ENCODE results near the gene SLC25A1. TPM values are rescaled to one million over a fixed set of nuclear protein-coding genes. Genes with fewer than 3 reads are reported as not detected.

Gene SLC25A1
- total and polyA plus RNA-seq, 10 of the 15 experiments (the other 5 are each of a cell fraction or from before 2014, with no cell fraction given) = 2.3 to 79.0 (median 30.3) TPM

- Histone ChIP-seq H2AFZ (ENCODE audit: control insufficient read depth, low read depth, low read length) (no peak overlapping the region), H3K9me3 (replicated peaks; ENCODE audit: control insufficient read depth, insufficient read depth, low read length) (no peaks in the 10 kb centered on the region), H3K79me2 (ENCODE audit: control insufficient read depth, insufficient read depth, low read length) (no peaks in the 10 kb centered on the region), H3K27me3 (replicated peaks in 1 of 2; ENCODE audit: control insufficient read depth in 2 of 2, insufficient read depth in 2 of 2, low read length in 1 of 2) (no peaks in the 10 kb centered on the region; a peak in 1 of 4 replicates), H3K4me3 (no peak overlapping the region), H3K27ac (ENCODE audit: control insufficient read depth, insufficient read depth) (no peak overlapping the region), H3K4me2 (ENCODE audit: control insufficient read depth, insufficient read depth) (no peak overlapping the region), H3K4me1 (ENCODE audit: control insufficient read depth, insufficient read depth, low read length) (no peaks in the 10 kb centered on the region), H4K20me1 (ENCODE audit: control insufficient read depth, insufficient read depth) (no peaks in the 10 kb centered on the region), H3K36me3 (ENCODE audit: control insufficient read depth in 2 of 2, insufficient read depth in 2 of 2, low read length in 1 of 2) (no peaks in the 10 kb centered on the region), H3K9ac (ENCODE audit: control insufficient read depth, insufficient read depth, low read length) (no peak overlapping the region)
- intact Hi-C loops (cut with micrococcal nuclease; ENCODE audit: unreplicated experiment) (no loop called here), in situ Hi-C loops (cut with MboI) (no loop called here)
- no peak for TF ChIP-seq HSF1 (IDR thresholded peaks at IDR 0.05; ENCODE audit: low read depth, low read length)
- TF ChIP-seq ATF2 (IDR thresholded peaks at IDR 0.05; ENCODE audit: low read length) = no peak
- TF ChIP-seq CREM (IDR thresholded peaks at IDR 0.05; ENCODE audit: low read depth) = no peak
- no peak for TF ChIP-seq NR2F1 (conservative IDR thresholded peaks at IDR 0.05)
- CTCF ChIA-PET = no interaction called here
- RAD21 ChIA-PET (ENCODE audit: unreplicated experiment) = no interaction called here
- DNase-seq (ENCODE audit: low read depth, low spot score) = no peak
- no TSS peak for BruUV-seq (replicated peaks)
- FAIRE-seq = no peak
- SMC1A ChIA-PET (ENCODE audit: uncharacterized antibody, unreplicated experiment) = no interaction called here
- POLR2A ChIA-PET = no interaction called here
- 13% methylated on average over 5 of the region's 5 CpGs for WGBS (ENCODE audit: insufficient coverage, insufficient replicate concordance, low lambda C conversion rate, missing lambda C conversion rate)
- ATAC-seq = no peak
Observed at GRCh38 chr22:19224557-19224956, 46.0 kb upstream of the SLC25A1 start.

GRCh38 chr22:19223617-19224016 lies 45.1 kb upstream of the SLC25A1 start:
- intact Hi-C loops (cut with micrococcal nuclease; ENCODE audit: unreplicated experiment) = no loop called here
- H2AFZ ChIP-seq (ENCODE audit: control insufficient read depth, low read depth, low read length) = no peak overlapping the region
- no peaks in the 10 kb centered on the region; a peak in 1 of 4 replicates for H3K27me3 ChIP-seq (replicated peaks in 1 of 2; ENCODE audit: control insufficient read depth in 2 of 2, insufficient read depth in 2 of 2, low read length in 1 of 2)
- H4K20me1 ChIP-seq (ENCODE audit: control insufficient read depth, insufficient read depth) = no peaks in the 10 kb centered on the region
- POLR2A ChIA-PET = no interaction called here
- CTCF ChIA-PET = no interaction called here
- no peak for TF ChIP-seq TCF7 (IDR thresholded peaks at IDR 0.05; ENCODE audit: borderline replicate concordance)
- no peak for TF ChIP-seq MTA3 (IDR thresholded peaks at IDR 0.05; ENCODE audit: borderline replicate concordance, low read length)
- TF ChIP-seq, protein P1, sequence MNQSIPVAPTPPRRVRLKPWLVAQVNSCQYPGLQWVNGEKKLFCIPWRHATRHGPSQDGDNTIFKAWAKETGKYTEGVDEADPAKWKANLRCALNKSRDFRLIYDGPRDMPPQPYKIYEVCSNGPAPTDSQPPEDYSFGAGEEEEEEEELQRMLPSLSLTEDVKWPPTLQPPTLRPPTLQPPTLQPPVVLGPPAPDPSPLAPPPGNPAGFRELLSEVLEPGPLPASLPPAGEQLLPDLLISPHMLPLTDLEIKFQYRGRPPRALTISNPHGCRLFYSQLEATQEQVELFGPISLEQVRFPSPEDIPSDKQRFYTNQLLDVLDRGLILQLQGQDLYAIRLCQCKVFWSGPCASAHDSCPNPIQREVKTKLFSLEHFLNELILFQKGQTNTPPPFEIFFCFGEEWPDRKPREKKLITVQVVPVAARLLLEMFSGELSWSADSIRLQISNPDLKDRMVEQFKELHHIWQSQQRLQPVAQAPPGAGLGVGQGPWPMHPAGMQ (IDR thresholded peaks at IDR 0.05; ENCODE audit: borderline replicate concordance) = no peak
- TF ChIP-seq CREB1 (IDR thresholded peaks at IDR 0.05; ENCODE audit: low read depth) = no peak
- H3K79me2 ChIP-seq (ENCODE audit: control insufficient read depth, insufficient read depth, low read length) = no peaks in the 10 kb centered on the region
- no TSS peak for BruUV-seq (replicated peaks)
- no peak overlapping the region for H3K4me3 ChIP-seq
- RAD21 ChIA-PET (ENCODE audit: unreplicated experiment) = no interaction called here
- no peaks in the 10 kb centered on the region for H3K36me3 ChIP-seq (ENCODE audit: control insufficient read depth in 2 of 2, insufficient read depth in 2 of 2, low read length in 1 of 2)
- H3K27ac ChIP-seq (ENCODE audit: control insufficient read depth, insufficient read depth) = no peak overlapping the region
- SMC1A ChIA-PET (ENCODE audit: uncharacterized antibody, unreplicated experiment) = no interaction called here
- ATAC-seq (no peak), FAIRE-seq (no peak), DNase-seq (ENCODE audit: low read depth, low spot score) (no peak)
- no peak overlapping the region for H3K9ac ChIP-seq (ENCODE audit: control insufficient read depth, insufficient read depth, low read length)
- no peaks in the 10 kb centered on the region for H3K4me1 ChIP-seq (ENCODE audit: control insufficient read depth, insufficient read depth, low read length)
- no peak overlapping the region for H3K4me2 ChIP-seq (ENCODE audit: control insufficient read depth, insufficient read depth)
- H3K9me3 ChIP-seq (replicated peaks; ENCODE audit: control insufficient read depth, insufficient read depth, low read length) = no peaks in the 10 kb centered on the region
- WGBS (ENCODE audit: insufficient coverage, insufficient replicate concordance, low lambda C conversion rate, missing lambda C conversion rate) = 23% methylated on average over 6 of the region's 6 CpGs
- in situ Hi-C loops (cut with MboI) = no loop called here

Data from GM12878 (cell line).